Heart left ventricle (tissue), 13 donors: Measurements from ENCODE around the gene MPC2.

ENCODE experiments used
- POLR2A ChIP-seq, 2 donors: fragments of 450-650 bp; IDR thresholded peaks; one replicate each; pipeline ENCODE4 v1.6.1; 2017; ENCODE audit warnings: antibody characterized with exemption in 2 of 2, mild to moderate bottlenecking in 2 of 2, moderate library complexity in 2 of 2
- TF ChIP-seq, protein P1 (sequence below), 12 donors: fragments of 200-600 bp; sonication (generic) in 4 of 12; IDR thresholded peaks; one replicate each; pipeline versions ENCODE4 v1.5.0 to v1.8.0; 2018 to 2022; ENCODE audit warnings: antibody characterized with exemption in 12 of 12, mild to moderate bottlenecking in 5 of 12
- donor health status: ischemic (EF 13 %, LVEDD 7.1; RV severe dilation, severe dysfunction).
- donor health status: DM: no; HTN: yes; CAD: no.
- donor health status: DM: no; HTN: no; CAD: no.
- donor health status: ischemic (EF 25% LVEDD 6.9; RV normal size, moderate dysfunction).
- donor health status: ischemic (EF 25% LVEDD 5.7; RV mildly dilated, moderate dysfunction).
- donor health status: ischemic (EF 35%, LVEDD 5.7; RV mildly dilated, moderate dysfunction).
- donor health status: nonischemic (EF 11% LVEDD 7.7; RV severe dilation, severe dysfunction).
- donor health status: DM: yes; HTN: yes; CAD: no.
- donor health status: PGD.
- donor health status: ischemic (EF 29% LVEDD 5.4; RV normal size, mild dysfunction).
- donor health status: nonischemic (EF 23%, LVEDD 6.1; RV moderate dilation, normal function).

DNA sequence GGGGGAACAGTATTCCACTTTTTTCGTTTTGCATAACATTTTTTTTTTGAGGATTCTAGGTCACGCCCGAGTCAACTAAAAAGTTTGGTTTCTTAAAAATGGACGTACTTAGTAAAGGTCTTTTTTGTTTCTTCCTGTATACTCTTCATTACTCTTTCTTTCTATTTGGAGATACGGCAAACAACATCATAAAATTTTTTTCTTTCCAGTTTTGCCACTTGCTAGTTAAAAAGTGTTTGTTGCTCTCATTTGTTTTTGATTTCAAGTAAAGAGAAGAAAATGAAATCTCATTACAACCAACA is 788 bp upstream of the MPC2 start:
- TF ChIP-seq, protein P1, sequence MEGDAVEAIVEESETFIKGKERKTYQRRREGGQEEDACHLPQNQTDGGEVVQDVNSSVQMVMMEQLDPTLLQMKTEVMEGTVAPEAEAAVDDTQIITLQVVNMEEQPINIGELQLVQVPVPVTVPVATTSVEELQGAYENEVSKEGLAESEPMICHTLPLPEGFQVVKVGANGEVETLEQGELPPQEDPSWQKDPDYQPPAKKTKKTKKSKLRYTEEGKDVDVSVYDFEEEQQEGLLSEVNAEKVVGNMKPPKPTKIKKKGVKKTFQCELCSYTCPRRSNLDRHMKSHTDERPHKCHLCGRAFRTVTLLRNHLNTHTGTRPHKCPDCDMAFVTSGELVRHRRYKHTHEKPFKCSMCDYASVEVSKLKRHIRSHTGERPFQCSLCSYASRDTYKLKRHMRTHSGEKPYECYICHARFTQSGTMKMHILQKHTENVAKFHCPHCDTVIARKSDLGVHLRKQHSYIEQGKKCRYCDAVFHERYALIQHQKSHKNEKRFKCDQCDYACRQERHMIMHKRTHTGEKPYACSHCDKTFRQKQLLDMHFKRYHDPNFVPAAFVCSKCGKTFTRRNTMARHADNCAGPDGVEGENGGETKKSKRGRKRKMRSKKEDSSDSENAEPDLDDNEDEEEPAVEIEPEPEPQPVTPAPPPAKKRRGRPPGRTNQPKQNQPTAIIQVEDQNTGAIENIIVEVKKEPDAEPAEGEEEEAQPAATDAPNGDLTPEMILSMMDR (IDR thresholded peaks at IDR 0.05) = no peak
- TF ChIP-seq POLR2A (IDR thresholded peaks at IDR 0.05) = no peak
